Placental pericyte (primary cell): ENCODE results near the gene HEPACAM2. TPM values are rescaled to one million over a fixed set of nuclear protein-coding genes. Genes with fewer than 3 reads are reported as not detected.

Experiments used
- total RNA-seq: library from RNA; depleted of rRNA; stranded (reverse); fragments of >200 nt; gene quantifications from 2 replicates; pipeline ENCODE4 v1.2.3, GENCODE V29; 2012

Gene HEPACAM2
- not detected in 2 replicates for total RNA-seq

DNA sequence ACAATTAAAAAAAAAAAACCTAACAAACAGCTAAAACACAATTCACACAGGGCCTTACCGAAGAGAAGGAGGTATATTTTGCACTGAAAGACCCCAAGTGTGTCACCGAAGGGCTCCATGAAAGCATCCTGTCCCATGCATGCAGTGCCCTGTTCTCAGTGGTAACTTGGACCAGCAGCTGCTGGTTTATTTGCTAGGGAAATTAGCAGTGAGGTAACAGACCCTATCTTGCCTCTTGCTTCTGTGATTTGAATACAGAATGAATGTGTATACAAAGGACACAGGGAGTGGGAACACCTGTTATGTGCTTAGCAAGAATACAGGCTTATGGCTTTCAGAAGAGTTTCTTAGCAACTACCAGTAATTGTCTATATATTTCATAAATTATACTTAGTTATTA is at the start of gene HEPACAM2:
Gene HEPACAM2 (minus strand): TSS at position 160 of the 400 bp plus-strand sequence.

GRCh38 chr7:93231799-93232672 is 5.8 kb upstream of the HEPACAM2 start, which contains the start of gene VPS50:
Gene VPS50 (plus strand): TSS chr7:93232366. CDS start chr7:93232468, 102 bp downstream.

DNA sequence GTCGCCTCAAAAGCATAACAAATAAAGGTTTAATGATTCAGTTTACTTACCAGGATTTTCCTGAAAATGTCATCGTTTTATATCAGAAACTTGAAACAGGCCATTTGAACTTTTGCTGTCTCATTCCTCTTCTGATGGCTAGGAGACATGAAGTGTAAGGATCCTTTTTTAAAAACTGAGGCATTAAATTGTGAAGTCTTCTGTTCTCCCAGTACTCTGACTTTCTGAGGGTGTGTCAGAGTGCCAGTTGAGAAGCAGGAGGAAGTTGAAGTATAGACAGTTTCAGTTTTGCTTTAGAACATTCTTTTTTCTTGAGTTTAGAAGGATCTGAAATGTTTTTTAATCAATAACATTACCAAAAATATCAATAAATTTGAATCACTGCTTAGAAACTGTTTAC is 78.1 kb downstream of the HEPACAM2 start, which contains the start of gene SAMD9L:
Gene SAMD9L (minus strand): TSS at position 242 of the 400 bp plus-strand sequence. CDS start 12,414 bp downstream, outside the sequence.

Other genes with a start within 250 kb of the HEPACAM2 start
- 8.8 and 35.1 TPM in 2 replicates for gene SAMD9, start 108.5 kb downstream of the HEPACAM2 start, total RNA-seq
- 6.1 and 36.1 TPM in 2 replicates for gene SAMD9L, start 78.1 kb downstream of the HEPACAM2 start, total RNA-seq
- 26.0 and 32.4 TPM in 2 replicates for gene VPS50, start 5.9 kb upstream of the HEPACAM2 start, total RNA-seq